ENCODE data around the gene EPAS1.

EPAS1 gene

DNA sequence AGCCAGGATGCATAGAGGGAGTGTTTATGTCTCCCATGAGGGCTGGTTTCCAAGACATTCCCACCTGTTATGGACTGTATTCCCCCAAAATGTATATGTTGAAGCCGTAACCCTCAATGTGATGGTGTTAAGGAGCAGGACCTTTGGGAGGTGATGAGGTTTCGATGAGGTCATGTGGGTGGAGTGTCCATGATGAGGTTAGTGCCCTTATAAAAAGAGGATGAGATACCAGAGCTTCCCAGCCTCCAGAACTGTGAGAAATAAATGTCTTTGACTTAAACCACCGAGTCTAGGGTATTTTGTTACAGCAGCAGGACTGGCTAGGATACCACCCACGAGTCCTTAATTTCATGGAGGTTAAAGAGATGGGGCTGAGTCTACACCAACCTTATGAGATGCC, 22.6 kb upstream of the EPAS1 start:
- H3K4me1 Mint-ChIP-seq: peaks cover 11% of the 10 kb centered on the region
- peaks cover 9% of the 10 kb centered on the region for H3K27me3 Mint-ChIP-seq (ENCODE audit: low read depth)
- TF ChIP-seq, protein P1, sequence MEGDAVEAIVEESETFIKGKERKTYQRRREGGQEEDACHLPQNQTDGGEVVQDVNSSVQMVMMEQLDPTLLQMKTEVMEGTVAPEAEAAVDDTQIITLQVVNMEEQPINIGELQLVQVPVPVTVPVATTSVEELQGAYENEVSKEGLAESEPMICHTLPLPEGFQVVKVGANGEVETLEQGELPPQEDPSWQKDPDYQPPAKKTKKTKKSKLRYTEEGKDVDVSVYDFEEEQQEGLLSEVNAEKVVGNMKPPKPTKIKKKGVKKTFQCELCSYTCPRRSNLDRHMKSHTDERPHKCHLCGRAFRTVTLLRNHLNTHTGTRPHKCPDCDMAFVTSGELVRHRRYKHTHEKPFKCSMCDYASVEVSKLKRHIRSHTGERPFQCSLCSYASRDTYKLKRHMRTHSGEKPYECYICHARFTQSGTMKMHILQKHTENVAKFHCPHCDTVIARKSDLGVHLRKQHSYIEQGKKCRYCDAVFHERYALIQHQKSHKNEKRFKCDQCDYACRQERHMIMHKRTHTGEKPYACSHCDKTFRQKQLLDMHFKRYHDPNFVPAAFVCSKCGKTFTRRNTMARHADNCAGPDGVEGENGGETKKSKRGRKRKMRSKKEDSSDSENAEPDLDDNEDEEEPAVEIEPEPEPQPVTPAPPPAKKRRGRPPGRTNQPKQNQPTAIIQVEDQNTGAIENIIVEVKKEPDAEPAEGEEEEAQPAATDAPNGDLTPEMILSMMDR (IDR thresholded peaks at IDR 0.05; ENCODE audit: unreplicated experiment in 3 of 3): no peak
- no peaks in the 10 kb centered on the region for H3K36me3 Mint-ChIP-seq (ENCODE audit: low read depth)
- H3K9me3 Mint-ChIP-seq: no peaks in the 10 kb centered on the region
- no peak overlapping the region for H3K27ac Mint-ChIP-seq
- H3K4me3 Mint-ChIP-seq: no peak overlapping the region

DNA sequence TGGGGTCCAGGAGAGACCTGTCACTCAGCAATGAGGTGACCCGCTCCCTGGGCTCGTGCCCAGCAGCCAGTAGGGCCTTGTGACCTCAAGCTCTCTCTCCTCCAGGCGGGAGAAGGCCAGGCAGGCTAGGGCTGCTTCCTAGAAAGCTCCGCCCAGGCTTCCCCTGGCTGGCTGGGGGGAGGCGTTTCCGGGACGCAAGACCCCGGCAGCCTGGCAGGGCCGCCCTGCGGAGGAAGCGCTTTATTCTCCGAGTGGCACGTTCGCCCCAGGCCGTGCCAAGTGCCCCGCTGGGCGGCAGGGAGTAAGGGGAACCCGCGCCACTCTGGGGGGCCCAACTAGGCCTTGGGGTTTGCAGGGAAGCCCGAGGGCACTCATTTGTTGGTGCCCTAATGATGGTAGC, 21.2 kb upstream of the EPAS1 start:
- H3K4me3 Mint-ChIP-seq: no peak overlapping the region
- no peaks in the 10 kb centered on the region for H3K9me3 Mint-ChIP-seq
- H3K27ac Mint-ChIP-seq: no peak overlapping the region
- peaks cover 9% of the 10 kb centered on the region for H3K27me3 Mint-ChIP-seq (ENCODE audit: low read depth)
- peaks cover 11% of the 10 kb centered on the region for H3K4me1 Mint-ChIP-seq
- TF ChIP-seq, protein P1 (IDR thresholded peaks at IDR 0.05; ENCODE audit: unreplicated experiment in 3 of 3): no peak
- no peaks in the 10 kb centered on the region for H3K36me3 Mint-ChIP-seq (ENCODE audit: low read depth)

DNA sequence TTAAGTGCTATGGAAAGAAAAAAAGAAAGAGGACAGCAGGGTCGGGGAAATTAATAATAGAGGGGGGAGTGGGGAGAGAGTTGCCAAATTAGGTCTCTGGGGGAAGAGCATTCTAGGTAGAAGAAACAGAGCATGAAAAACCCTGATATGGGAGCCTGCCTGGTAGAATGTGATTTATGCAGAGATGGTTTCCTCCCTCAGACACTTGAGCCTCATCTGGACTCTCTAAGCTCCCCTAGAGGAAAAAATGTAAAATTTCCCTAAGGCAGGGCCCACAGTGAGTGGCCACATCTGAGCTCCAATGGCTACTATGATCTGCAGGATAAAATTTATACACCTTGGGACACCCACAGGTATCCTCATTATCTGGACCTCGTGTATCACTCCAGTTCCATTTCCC, 20.6 kb upstream of the EPAS1 start:
- Mint-ChIP-seq H3K27ac (peak overlapping the region in 1 of 3 experiments; percentile 47), H3K4me3 (no peak overlapping the region), H3K27me3 (ENCODE audit: low read depth) (peaks cover 3% of the 10 kb centered on the region), H3K4me1 (peaks cover 11% of the 10 kb centered on the region), H3K36me3 (ENCODE audit: low read depth) (no peaks in the 10 kb centered on the region), H3K9me3 (no peaks in the 10 kb centered on the region)
- TF ChIP-seq, protein P1 (IDR thresholded peaks at IDR 0.05; ENCODE audit: unreplicated experiment in 3 of 3): peak; percentile 23 to 38 (median 35)

DNA sequence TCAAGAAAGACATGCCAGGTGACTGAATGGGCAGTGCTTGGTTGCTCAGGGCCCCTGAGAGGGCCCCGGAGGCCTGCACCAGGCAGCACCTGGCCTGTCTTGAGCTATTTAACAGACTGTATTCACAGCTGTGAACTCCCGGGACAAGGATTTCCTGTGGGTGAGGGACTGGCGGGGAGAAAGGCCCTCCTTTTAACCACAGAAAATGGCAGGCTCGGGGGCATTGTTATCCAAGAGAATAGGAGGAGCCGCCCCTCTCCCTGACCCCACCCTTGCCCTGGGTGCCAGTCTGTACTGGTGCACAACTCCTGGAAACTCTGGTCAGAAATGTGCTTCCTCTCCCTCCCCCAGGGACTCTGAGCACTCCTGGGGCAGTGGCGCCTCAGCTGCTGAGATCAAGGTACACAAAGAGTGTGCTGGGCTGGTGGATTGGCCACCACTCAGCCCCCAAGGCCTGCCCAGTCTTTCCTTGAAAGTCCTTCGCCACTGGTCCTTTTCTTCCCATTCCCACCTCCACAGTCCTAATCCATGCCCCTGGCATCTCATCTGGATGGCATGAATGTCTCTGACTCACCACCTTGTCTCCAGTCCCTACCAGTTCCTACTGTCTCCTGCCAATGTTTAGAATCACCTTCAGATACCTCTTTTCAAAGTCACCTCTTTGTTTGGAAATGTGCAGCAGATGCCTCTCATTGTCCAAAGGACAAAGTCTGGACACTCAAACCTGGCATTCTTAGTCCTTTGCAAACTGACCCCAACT, 19.6 kb upstream of the EPAS1 start:
- TF ChIP-seq, protein P1 (IDR thresholded peaks at IDR 0.05; ENCODE audit: unreplicated experiment in 3 of 3): no peak
- Mint-ChIP-seq H3K4me3 (no peak overlapping the region), H3K36me3 (ENCODE audit: low read depth) (no peaks in the 10 kb centered on the region), H3K27ac (peak overlapping the region in 1 of 3 experiments; percentile 65), H3K9me3 (no peaks in the 10 kb centered on the region), H3K4me1 (peaks cover 11% of the 10 kb centered on the region), H3K27me3 (ENCODE audit: low read depth) (peaks cover 3% of the 10 kb centered on the region)

DNA sequence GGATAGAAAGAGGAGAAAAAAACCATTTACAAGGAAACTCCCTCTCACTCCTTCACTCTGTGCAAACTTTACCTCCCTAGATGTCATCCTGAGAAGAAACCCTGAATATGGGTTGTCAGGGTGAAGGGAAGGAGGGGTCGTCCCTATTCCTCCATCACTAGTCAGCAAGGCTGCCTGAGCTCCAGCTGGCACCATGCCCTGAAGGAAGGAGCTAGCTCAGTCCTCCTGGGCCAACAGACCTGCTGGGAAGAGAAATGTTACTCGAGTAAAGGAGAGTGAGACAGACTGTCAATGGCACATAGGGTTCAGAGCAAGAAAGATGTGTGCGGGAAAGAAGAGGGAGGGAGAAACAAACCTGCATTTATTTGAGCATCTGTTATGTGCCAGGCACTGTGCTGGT, 18.3 kb upstream of the EPAS1 start:
- no peaks in the 10 kb centered on the region for H3K36me3 Mint-ChIP-seq (ENCODE audit: low read depth)
- H3K9me3 Mint-ChIP-seq: no peaks in the 10 kb centered on the region
- H3K27ac Mint-ChIP-seq: no peak overlapping the region
- peaks cover 8% of the 10 kb centered on the region for H3K27me3 Mint-ChIP-seq (ENCODE audit: low read depth)
- H3K4me1 Mint-ChIP-seq: peaks cover 11% of the 10 kb centered on the region
- H3K4me3 Mint-ChIP-seq: no peak overlapping the region
- TF ChIP-seq, protein P1 (IDR thresholded peaks at IDR 0.05; ENCODE audit: unreplicated experiment in 3 of 3): no peak

DNA sequence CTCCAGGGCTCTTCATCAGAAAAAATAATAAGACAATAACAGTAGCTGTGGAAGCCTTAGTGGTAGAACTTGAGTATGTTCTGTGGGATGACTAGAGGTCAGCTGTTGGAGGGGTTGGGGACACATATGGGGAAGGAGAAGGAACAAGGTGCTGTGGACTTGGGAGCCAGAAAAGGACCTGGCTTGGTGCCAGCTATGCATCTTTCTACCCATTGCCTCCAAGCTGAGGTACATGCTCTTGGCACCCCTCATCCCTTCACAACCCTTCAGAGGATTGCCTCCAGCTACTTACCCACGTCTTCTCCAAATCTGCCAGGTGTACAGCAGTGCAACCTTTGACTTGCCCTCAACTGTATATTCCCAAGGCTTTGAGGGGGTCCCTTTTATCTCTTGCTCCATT, 15.3 kb upstream of the EPAS1 start:
- Mint-ChIP-seq H3K4me3 (no peak overlapping the region), H3K27ac (no peak overlapping the region), H3K4me1 (no peaks in the 10 kb centered on the region), H3K9me3 (no peaks in the 10 kb centered on the region), H3K27me3 (ENCODE audit: low read depth) (peaks cover 10% of the 10 kb centered on the region), H3K36me3 (ENCODE audit: low read depth) (no peaks in the 10 kb centered on the region)
- TF ChIP-seq, protein P1 (IDR thresholded peaks at IDR 0.05; ENCODE audit: unreplicated experiment in 3 of 3): no peak
